Activated CD8-positive, alpha-beta memory T cell treated with anti-CD3 and anti-CD28 coated beads, Interleukin-2, amount 50 U/mL, for 4 hours (primary cell): Measurements from ENCODE around the gene TNRC6B.
"Not testable (repeated sequence)": the region's sequence is repeated elsewhere in the genome, so short reads cannot be mapped to it uniquely, and the experiment has no call there.

Experiments used
- DNase-seq: peaks from one replicate; pipeline ENCODE4 v3.0.0-alpha.2; 2020

Gene TNRC6B

GRCh38 chr22:40300884-40301672 lies 123.4 kb downstream of the TNRC6B start:
- no peak for DNase-seq

GRCh38 chr22:40302149-40302548 lies 124.4 kb downstream of the TNRC6B start:
- DNase-seq = no peak

DNA sequence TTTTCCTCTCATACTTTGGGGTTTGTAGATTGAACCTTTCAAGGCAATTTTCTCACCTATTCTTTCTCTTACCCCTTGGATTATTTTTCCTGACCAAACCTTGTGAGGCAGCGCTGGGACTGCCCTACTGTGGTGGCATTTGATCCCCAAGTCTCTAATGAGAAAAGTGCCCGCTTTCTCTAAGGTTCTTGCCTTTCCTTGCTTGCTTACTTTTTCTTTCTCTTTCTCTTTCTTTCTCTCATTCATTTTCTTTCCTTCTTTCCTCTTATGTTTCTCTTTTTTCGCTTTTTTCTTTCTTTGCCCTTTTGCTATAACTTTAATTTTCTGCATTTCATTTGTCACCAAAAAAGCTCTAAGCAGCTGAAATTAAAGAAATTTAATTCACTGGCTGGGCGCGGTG lies 127.9 kb downstream of the TNRC6B start:
- DNase-seq = no peak

DNA sequence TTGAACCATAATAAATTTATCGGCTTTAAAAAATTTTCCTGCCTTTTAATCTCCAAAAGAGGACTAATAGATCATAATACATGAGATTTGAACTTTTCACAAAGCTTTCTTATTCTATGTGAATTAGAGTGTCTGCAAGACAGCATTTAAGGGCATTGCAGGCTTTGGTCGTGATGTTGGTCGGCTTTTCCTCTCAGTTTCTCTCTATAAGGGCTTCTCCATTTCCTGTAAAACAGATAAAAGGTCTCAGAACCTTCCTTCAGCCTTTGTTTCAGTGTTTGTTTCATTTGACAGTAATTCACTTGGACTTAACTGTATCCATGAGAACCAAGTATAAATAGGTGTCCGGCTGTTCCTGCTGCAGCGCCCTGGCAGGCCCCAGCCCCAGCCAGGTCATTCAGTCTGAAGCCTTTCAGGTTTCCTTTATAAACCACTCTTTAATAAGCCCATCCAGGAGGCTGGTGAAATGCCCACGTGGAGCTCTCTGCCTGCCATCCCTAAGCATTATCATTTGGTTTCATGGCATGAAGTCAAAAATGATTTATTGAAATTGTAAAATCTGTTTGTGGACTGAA lies 131.4 kb downstream of the TNRC6B start:
- no peak for DNase-seq

DNA sequence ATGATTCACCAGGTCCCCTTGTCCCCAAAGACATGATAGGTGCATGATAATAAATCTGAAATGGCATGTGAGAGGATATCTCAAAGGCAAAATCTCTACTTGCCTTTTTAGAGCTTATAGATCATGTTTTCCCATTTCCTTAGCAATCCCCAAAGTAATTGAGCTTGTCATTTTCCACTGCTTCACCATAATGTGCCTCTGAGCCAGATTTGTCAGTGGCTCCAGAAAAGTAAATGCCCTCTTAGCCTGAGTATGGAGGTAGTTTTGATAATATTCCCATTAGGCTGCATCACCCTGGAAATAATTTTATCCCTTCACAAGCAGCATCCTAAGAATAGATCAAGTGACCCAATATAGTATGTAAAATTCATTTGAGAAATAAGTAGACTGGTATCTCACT lies 131.9 kb downstream of the TNRC6B start:
- no peak for DNase-seq

DNA sequence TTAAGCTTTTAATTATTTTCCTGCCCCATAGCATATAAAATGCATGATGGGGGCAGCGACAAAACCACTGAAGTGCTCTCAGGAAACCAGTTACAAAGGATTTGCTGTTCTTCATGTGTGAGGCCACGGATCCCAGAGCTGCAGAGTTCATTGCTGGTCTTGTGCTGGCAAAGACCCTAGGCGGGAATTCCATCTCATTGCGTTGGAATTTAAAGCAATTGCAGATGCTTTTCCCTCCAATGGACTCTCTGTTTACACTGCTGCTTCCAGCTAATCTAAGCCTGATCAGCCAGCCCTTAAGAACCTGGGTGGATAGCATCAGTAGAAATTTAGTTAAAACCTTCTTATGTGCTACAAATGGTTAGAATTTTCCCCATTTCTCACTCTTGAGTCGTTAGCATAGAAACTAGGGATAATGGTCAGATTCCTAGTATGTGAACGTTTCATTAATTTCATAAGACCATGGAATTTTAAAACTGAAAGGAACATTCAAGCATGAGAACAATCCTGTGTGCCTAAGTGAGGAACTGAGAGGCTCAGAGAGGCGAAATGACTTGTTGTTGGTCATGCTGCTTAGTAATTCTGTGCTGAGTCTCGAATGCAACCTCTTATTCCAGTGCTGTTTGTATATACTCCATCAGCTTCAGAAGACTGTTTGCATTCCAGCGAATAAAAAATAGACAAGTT lies 132.5 kb downstream of the TNRC6B start:
- DNase-seq = no peak

- DNase-seq = no peak
These were observed 133.0 kb downstream of the TNRC6B start for GRCh38 chr22:40310768-40311120.

GRCh38 chr22:40311646-40312045 lies 133.9 kb downstream of the TNRC6B start:
- not testable (repeated sequence) for DNase-seq

DNA sequence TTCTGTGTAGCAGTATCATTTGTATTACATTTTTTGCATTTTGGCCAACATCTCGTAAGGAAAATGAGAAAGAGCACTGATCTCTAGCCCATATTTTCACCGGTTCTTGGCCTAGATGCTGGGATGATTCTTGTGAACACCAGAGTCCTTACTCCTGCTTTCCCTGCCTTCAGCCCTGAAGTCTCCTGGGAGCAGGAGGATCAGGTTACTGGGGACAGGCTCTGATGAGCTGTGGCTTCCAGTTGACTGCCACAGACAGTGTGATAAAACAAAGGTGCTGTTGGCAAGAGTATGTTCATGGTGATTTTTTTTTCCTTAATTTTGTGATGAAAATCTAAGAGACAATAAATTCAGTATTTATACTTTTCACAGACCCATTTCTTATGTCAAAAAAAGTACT lies 134.3 kb downstream of the TNRC6B start:
- no peak for DNase-seq

DNA sequence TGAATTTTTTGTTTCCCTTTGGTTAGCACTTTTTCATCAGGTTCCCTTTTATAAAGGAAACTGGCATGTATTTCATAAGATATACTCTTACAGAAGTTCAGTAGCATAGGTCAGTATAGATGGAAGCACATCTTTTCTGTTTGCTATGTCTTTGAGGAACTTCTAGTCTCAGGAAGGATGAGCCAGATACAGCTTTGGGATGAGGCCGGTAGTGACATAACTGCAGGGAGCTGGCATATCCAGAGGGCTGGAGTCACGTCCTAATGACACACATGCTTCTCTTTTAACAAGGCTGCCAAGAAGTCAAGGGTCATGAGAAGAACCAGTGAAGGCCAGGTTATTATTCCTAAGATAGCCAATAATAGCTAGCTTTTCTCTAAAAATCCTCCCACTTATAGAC lies 135.3 kb downstream of the TNRC6B start:
- DNase-seq = no peak

DNA sequence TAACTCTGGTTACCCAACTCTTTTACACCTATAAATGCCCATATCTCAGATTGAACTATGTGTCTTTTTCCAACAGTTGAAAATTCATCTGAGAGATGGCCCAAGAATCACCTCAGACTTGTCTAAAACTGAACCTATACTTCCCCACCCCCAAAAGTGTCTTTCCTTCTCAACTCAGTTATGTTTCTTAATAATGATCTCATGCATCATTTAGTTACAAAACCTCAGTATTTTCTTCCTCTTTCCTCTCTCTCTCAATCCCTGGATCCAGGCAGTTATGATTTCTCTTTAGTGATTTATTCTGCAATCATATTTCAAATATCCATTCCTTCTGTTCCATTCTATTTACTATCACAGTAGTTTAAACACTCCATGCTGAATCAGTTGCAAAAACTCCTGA lies 136.3 kb downstream of the TNRC6B start:
- DNase-seq = no peak

- DNase-seq = no peak
These were observed 143.0 kb downstream of the TNRC6B start for GRCh38 chr22:40320687-40321086.

GRCh38 chr22:40322021-40322420 lies 144.3 kb downstream of the TNRC6B start:
- DNase-seq = no peak

DNA sequence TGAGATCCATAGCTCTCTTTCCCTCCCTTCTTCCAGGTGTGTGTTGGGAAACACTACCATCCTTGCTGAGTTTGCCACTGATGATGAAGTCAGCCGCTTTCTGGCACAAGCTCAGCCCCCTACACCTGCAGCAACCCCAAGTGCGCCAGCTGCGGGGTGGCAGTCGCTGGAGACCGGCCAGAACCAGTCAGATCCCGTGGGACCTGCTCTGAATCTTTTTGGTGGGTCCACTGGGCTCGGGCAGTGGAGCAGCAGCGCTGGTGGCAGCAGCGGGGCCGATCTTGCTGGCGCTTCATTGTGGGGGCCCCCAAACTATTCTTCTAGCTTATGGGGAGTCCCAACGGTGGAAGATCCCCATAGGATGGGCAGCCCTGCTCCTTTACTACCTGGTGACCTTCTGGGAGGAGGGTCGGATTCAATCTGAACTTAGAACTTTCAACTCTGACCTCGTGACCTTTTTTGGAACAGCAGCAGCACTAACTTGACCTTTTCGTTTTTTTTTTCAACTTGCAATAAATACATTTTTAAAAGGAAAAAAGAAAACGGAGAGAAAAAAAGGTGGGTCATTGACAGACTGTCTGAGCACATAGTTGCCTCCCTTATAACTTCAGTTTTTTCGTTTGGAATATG lies 145.2 kb downstream of the TNRC6B start:
- DNase-seq = no peak

DNA sequence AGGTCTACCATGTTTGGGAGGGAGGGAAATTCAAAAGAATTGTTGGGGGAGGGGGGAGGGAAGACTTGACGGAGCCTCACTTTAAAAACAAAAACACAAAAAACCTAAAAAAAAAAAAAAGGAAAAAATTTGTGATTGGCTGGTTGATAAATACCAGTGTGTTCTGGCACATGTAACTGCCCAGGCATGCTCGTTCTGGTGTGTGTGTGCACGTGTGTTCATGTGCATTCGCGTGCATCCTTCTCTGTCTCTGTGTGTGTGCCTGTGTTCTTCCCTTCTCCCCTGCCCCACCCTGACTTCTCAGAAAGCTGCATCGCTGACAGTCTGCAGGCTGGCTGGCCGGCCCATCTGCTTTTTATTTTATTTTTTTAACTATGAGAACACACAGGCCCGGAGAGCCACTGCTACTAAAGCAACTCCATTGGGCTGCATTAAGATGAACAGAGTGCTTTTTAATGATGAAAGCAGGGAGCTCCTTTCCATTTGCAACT lies 146.0 kb downstream of the TNRC6B start:
- no peak for DNase-seq

GRCh38 chr22:40324468-40325305 lies 147.0 kb downstream of the TNRC6B start:
- peak; percentile 41 for DNase-seq

DNA sequence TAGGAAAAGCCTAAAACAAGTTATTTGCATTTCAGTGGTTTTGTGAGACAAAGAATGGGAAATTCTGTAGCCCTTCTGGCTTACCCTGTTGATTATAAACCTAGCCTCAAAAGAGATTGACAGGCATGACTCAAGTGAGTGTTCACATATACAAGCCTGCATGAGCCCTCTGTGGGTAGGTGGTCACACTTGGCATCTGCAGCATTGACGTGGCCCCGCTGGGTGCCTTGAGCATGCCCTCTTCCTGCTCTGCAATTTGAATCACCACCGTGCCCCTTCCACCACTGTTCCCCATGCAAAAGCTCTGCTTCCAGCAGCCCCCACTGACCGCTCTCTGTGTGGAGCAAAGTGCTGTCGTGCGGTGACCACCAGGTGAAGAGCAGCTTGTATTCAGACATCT lies 147.6 kb downstream of the TNRC6B start:
- peak; percentile 74 for DNase-seq

DNA sequence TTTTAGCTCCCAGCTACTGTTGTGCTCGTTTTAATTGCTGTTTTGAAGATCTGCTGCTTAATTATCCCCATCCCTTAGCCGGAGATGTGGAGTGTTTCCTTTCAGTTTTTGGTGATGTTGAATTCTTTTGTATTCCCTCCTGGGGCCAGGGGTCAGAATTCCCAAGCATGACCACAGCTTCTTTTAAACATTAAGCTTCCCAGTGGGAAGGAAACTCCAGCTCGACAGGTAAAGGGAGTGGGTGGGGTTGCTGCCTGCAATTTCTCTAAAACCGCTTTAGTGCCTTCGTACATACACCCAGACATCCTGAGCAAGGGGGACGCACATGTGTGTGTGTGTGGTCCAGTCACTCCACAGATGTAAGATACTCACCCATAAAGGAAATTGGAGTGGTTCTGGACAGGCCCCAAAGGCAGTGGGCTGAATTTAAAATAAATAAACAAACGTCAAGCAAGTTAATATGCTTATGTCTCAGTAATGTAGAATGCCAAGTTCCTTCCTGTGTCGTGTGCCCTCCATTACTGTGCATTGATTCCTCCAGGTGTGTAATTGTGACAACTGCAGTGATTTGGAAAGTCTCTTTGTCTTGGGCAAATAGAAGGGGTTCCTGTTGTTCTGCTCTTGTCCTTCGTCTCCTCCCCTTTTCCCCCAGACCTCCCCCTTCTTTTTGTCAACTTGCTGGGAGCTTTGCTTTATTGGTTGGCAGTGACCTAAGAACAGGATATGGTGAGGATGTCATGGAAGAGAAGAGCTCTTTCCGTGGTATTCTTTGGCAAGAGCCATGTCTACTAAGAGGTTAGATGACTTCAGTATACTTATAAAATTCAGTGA lies 149.4 kb downstream of the TNRC6B start:
- no peak for DNase-seq

GRCh38 chr22:40328546-40329456 lies 151.1 kb downstream of the TNRC6B start:
- no peak for DNase-seq

DNA sequence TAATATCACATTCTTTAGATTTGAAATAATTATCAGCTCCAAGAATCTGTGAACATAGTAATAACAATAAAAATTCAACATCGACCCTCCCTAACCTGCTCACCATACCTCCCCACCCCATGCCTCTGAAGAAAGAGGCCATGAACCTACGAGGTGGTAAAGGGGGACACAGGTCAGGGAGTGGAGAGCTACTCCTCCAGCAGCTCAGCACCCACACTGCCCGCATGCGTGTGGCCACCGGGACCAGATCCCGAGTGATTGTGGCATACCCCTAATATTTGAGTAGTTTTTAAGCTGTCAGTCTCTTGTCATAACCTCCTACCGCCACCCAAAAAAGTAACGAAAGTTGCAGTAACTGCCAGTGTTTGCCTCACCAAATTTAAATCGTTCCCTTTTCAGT lies 151.7 kb downstream of the TNRC6B start:
- DNase-seq = no peak

GRCh38 chr22:40330086-40330485 lies 152.4 kb downstream of the TNRC6B start:
- no peak for DNase-seq
